ENCODE results near the gene ASAP2.

DNA sequence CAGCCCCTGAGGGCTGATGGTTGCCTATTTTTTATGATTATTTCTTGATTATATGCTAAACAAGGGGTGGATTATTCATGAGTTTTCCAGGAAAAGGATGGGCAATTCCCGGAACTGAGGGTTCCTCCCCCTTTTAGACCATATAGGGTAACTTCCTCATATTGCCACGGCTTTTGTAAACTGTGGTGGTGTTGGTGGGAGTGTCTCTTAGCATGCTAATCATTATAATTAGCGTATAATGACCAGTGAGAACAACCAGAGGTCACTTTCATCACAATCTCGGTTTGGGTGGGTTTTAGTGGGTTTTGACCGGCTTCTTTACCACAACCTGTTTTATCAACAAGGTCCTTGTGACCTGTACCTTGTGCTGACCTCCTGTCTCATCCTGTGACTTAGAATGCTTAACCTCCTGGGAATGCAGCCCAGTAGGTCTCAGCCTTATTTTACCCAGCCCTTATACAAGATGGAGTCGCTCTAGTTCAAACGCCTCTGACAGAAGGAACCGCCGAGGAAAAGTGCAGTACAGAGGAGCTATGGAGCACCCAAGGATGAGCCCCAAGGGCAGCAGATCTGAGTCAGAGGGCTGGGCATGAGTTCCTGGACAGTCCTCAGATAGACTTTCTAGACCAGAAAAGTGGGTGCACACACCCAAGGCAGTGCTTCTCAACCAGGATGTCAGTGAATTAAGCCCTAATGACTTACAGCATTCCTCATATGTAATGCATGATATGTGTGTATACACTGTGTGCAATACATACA is 37.1 kb upstream of the ASAP2 start:
- TF ChIP-seq, protein P1, sequence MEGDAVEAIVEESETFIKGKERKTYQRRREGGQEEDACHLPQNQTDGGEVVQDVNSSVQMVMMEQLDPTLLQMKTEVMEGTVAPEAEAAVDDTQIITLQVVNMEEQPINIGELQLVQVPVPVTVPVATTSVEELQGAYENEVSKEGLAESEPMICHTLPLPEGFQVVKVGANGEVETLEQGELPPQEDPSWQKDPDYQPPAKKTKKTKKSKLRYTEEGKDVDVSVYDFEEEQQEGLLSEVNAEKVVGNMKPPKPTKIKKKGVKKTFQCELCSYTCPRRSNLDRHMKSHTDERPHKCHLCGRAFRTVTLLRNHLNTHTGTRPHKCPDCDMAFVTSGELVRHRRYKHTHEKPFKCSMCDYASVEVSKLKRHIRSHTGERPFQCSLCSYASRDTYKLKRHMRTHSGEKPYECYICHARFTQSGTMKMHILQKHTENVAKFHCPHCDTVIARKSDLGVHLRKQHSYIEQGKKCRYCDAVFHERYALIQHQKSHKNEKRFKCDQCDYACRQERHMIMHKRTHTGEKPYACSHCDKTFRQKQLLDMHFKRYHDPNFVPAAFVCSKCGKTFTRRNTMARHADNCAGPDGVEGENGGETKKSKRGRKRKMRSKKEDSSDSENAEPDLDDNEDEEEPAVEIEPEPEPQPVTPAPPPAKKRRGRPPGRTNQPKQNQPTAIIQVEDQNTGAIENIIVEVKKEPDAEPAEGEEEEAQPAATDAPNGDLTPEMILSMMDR (IDR thresholded peaks at IDR 0.05; ENCODE audit: poor library complexity, severe bottlenecking), result no peak
- TF ChIP-seq MXI1 (conservative IDR thresholded peaks at IDR 0.05; ENCODE audit: poor library complexity, severe bottlenecking) (no peak), EZH2 (IDR thresholded peaks at IDR 0.05; ENCODE audit: borderline replicate concordance, insufficient read depth, low read length, poor library complexity, severe bottlenecking) (no peak), EP300 (conservative IDR thresholded peaks at IDR 0.05; ENCODE audit: poor library complexity, severe bottlenecking) (no peak)
